GM19025 (cell line): ENCODE measurements around the gene FPR2.

Source experiments
- ATAC-seq: cut with Tn5 transposase; IDR thresholded peaks from one replicate; pipeline ENCODE4 v1.9.1; 2021; ENCODE audit warnings: mild to moderate bottlenecking, low read depth, moderate library complexity; ENCODE audit not compliant: unreplicated experiment

FPR2 gene

GRCh38 chr19:51780270-51780669 lies 19.3 kb downstream of the FPR2 start:
- ATAC-seq: no peak

GRCh38 chr19:51781999-51782398 lies 21.0 kb downstream of the FPR2 start:
- ATAC-seq: no peak

- no peak for ATAC-seq
These were observed 22.4 kb downstream of the FPR2 start for GRCh38 chr19:51783372-51783771.

- no peak for ATAC-seq
These were observed 23.3 kb downstream of the FPR2 start for GRCh38 chr19:51784109-51784785.

- no peak for ATAC-seq
These were observed 24.1 kb downstream of the FPR2 start for GRCh38 chr19:51784922-51785690.

- no peak for ATAC-seq
These were observed 25.9 kb downstream of the FPR2 start for GRCh38 chr19:51786646-51787494.

- no peak for ATAC-seq
These were observed 27.0 kb downstream of the FPR2 start for GRCh38 chr19:51788029-51788428.

GRCh38 chr19:51789061-51789795 lies 28.2 kb downstream of the FPR2 start:
- no peak for ATAC-seq

- ATAC-seq: no peak
These were observed 32.0 kb downstream of the FPR2 start for GRCh38 chr19:51792932-51793331.

GRCh38 chr19:51793994-51794393 lies 33.0 kb downstream of the FPR2 start:
- ATAC-seq: no peak

- ATAC-seq: no peak
These were observed 34.0 kb downstream of the FPR2 start, which contains the start of gene FPR3 for GRCh38 chr19:51794885-51795490. FPR3 (plus strand) TSS chr19:51795157; CDS start chr19:51823749, 28,592 bp downstream.

- ATAC-seq: no peak
These were observed 35.3 kb downstream of the FPR2 start for GRCh38 chr19:51796195-51796679.

GRCh38 chr19:51797480-51797879 lies 36.5 kb downstream of the FPR2 start:
- no peak for ATAC-seq

GRCh38 chr19:51798062-51798461 lies 37.1 kb downstream of the FPR2 start:
- ATAC-seq: no peak

GRCh38 chr19:51799034-51799773 lies 38.2 kb downstream of the FPR2 start:
- no peak for ATAC-seq

GRCh38 chr19:51799774-51800472 lies 38.9 kb downstream of the FPR2 start:
- ATAC-seq: no peak

- no peak for ATAC-seq
These were observed 39.7 kb downstream of the FPR2 start for GRCh38 chr19:51800473-51801244.

- no peak for ATAC-seq
These were observed 41.8 kb downstream of the FPR2 start for GRCh38 chr19:51802775-51803174.
